Body of pancreas (tissue), 4 donors: ENCODE measurements around the gene THRA. TPM values are rescaled to one million over a fixed set of nuclear protein-coding genes. Genes with fewer than 3 reads are reported as not detected.
A peak's percentile ranks its signal among the peaks of the same experiment; 100 is the strongest.

Experiments used
- ATAC-seq: fragments of 150-250 bp; one replicate; pipeline ENCODE4 v1.9.1; 2016
- DNase-seq, 4 donors: peaks; one replicate each; pipeline ENCODE4 v3.0.0-alpha.2; 2019
- H3K27ac ChIP-seq, 4 donors: fragments of 200-600 bp; sonication (generic); 1 replicate in 3 of 4; 2 replicates in 1 of 4; pipeline versions ENCODE4 v1.5.1 to v1.6.1; 2016 to 2019; ENCODE audit warnings: mild to moderate bottlenecking in 1 of 4, mixed read lengths in 1 of 4, moderate library complexity in 1 of 4
- H3K27me3 ChIP-seq, 2 donors: fragments of 200-600 bp; sonication (generic); one replicate each; pipeline ENCODE4 v1.6.0; 2016; ENCODE audit warnings: mild to moderate bottlenecking in 1 of 2
- H3K36me3 ChIP-seq, 2 donors: fragments of 200-600 bp; sonication (generic); replicated peaks in 1 of 2; 2 replicates each; pipeline ENCODE4 v1.5.1; 2016; ENCODE audit warnings: low read depth in 2 of 2; ENCODE audit not compliant: insufficient read depth in 1 of 2
- H3K4me1 ChIP-seq: fragments of 200-600 bp; sonication (generic); one replicate; pipeline ENCODE4 v1.6.0; 2016
- H3K4me3 ChIP-seq, 2 donors: fragments of 200-600 bp; sonication (generic); 1 replicate in 1 of 2; 2 replicates in 1 of 2; pipeline ENCODE4 v1.5.1; 2016 to 2019
- H3K9me3 ChIP-seq, 3 donors: fragments of 200-600 bp; sonication (generic); 1 replicate in 2 of 3; 2 replicates in 1 of 3; pipeline ENCODE4 v1.5.1; 2016
- CTCF ChIP-seq, 7 experiments: fragments of 450-650 bp in 4 of 7; fragments of 200-600 bp in 3 of 7; sonication (generic) in 3 of 7; IDR thresholded peaks; one replicate each; pipeline ENCODE4 v1.5.1; 2016 to 2019; ENCODE audit warnings: antibody characterized with exemption in 7 of 7
- POLR2A ChIP-seq, 3 donors: fragments of 450-650 bp; IDR thresholded peaks; one replicate each; pipeline ENCODE4 v1.6.1; 2016; ENCODE audit warnings: antibody characterized with exemption in 3 of 3, mild to moderate bottlenecking in 2 of 3
- WGBS, 2 donors: methylation state at CpG; one replicate each; pipeline ENCODE4 v1.1.5; 2017; 5-methylcytosine and 5-hydroxymethylcytosine counted together
- intact Hi-C: fragments of 100-400 bp; cut with DNase I; formaldehyde crosslinking; loops from one replicate; pipeline ENCODE4 v1.15.1; 2023
- total RNA-seq, 2 donors: library from RNA; depleted of rRNA; stranded (reverse); fragments of >200 nt; gene quantifications; one replicate each; pipeline ENCODE4 v1.1.0, GENCODE V29; 2016

The THRA gene
- total RNA-seq, 2 donors from 2014 or later = 37.9 to 61.6 TPM

DNA sequence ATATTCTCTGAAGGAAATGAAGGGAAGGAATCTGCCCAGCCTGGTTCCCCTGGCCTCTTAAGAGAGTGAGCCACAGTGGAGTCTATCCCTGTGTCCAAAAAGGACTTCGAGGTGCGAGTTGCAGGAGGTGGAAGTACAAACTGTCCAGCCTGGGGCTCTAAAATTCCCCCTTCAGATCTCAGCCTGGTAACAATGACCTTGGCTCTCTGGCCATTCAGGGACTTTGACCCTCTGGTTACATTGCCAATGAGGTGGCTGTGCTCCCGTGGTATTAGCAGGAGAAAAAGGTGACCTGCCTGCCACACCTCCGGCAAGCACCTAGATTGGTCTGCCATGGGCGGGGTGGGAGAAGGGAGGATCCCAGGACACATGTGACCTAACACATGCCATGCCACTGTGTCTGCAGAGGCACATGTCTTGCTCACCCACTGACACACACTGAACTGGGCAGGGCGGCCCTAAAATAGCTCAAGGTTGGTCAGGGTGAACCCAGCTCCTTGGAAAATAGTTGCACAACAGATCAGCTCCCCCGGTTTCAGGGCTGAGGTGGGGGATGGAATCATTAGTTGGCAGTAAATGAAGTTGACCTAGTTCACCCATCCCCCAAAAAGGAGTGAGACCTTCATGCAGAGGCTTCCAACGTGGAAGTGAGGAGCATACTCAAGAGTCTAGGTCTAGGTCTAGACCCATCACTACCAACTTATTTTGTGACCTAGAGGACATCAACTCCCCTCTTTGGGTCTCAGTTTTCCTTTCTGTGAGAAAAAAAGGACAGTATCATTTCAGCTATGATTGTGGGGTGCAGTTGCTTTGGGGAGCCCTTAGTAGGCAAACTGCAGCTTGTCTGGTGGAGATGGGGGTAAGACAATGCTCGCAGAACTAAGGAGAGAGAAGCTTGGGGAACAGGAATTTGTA lies 35.4 kb downstream of the THRA start:
- DNase-seq (peak; percentile 85 to 96 (median 92)), ATAC-seq (peak; percentile 26)
- Histone ChIP-seq H3K9me3 (no peaks in the 10 kb centered on the region), H3K36me3 (peaks cover 7 to 8% of the 10 kb centered on the region in 2 donors), H3K4me3 (no peak overlapping the region), H3K27me3 (no peaks in the 10 kb centered on the region), H3K4me1 (peaks cover 84% of the 10 kb centered on the region), H3K27ac (peak overlapping the region; percentile 98 to 100 (median 99))
- intact Hi-C loops = no loop called here
- no peak for TF ChIP-seq CTCF (IDR thresholded peaks at IDR 0.05)
- peak; percentile 32 to 62 (median 48) for TF ChIP-seq POLR2A (IDR thresholded peaks at IDR 0.05)
- 5 to 17% methylated on average over 3 to 9 of the region's 9 CpGs for WGBS, 2 donors

- WGBS, 2 donors = 0 to 2% methylated on average over 22 to 51 of the region's 52 CpGs
Measured at GRCh38 chr17:40098846-40099618, 36.3 kb downstream of the THRA start.

DNA sequence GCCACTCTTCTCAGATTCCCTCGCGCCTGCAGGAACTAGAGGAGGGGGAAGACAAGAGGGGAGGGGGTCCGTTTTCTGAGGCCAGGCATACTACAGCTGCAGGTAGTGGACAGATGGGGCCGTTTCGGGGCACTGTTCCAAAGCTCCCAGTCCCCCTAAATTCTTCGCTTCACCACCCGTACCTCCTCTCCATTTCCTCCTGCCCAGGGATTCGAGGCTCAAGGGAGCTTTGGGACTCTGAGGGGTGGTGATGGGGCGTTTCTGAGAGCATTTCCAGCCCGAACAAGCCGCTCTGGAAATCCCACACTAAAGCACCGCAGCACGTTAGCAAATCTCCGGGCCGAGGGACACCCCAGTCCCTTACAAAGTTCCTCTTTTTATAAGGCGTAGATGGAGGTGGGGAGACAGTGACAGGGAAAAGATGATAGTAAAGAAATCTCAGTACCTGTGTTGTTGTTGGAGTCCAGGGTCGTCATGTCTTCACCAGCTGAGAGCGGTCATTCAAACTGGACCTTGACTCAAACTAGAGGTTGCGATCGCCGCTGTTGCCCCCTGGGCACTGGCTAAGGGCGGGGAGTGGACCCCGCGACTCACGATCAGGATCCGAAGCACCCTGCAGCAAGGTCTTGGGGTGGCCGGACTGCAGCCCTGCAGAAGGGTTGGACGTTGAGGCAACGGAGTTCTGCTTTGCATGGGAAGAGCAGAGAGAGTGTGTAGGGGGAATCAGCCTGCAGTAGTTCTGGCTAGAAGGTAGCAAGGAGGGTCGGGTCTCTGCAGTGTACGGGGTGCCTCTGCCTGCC lies 37.1 kb downstream of the THRA start:
- H3K27me3 ChIP-seq = no peaks in the 10 kb centered on the region
- 1% methylated on average over 30 to 31 of the region's 31 CpGs for WGBS, 2 donors
- peaks cover 89% of the 10 kb centered on the region for H3K4me1 ChIP-seq
- H3K9me3 ChIP-seq = no peaks in the 10 kb centered on the region
- ATAC-seq = no peak
- intact Hi-C loops = no loop called here
- peak in 1 of 4 donors; percentile 49 for DNase-seq
- TF ChIP-seq CTCF (IDR thresholded peaks at IDR 0.05) (peak in 1 of 7 experiments; percentile 14), POLR2A (IDR thresholded peaks at IDR 0.05) (peak in 1 of 3 donors; percentile 1)
- peak overlapping the region; percentile 17 to 30 for H3K4me3 ChIP-seq
- H3K27ac ChIP-seq = peak overlapping the region; percentile 98 to 100 (median 99)
- peaks cover 1 to 2% of the 10 kb centered on the region in 2 donors for H3K36me3 ChIP-seq

More at GRCh38 chr17:40098846-40099618, 36.3 kb downstream of the THRA start:
- no peaks in the 10 kb centered on the region for H3K27me3 ChIP-seq
- H3K9me3 ChIP-seq = no peaks in the 10 kb centered on the region
- DNase-seq = peak; percentile 100
- H3K4me1 ChIP-seq = peaks cover 91% of the 10 kb centered on the region
- peaks cover 2 to 8% of the 10 kb centered on the region in 2 donors for H3K36me3 ChIP-seq
- TF ChIP-seq CTCF (IDR thresholded peaks at IDR 0.05) (peak in 1 of 7 experiments; percentile 22), POLR2A (IDR thresholded peaks at IDR 0.05) (peak; percentile 98 to 99 (median 98))
- ATAC-seq = peak; percentile 71
- intact Hi-C loops = no loop called here
- peak overlapping the region; percentile 17 to 30 for H3K4me3 ChIP-seq
- H3K27ac ChIP-seq = peak overlapping the region; percentile 98 to 100 (median 99)

- Histone ChIP-seq H3K4me3 (peak within 1 kb of the TSS; percentile 17 to 30), H3K36me3 (peaks cover 0 to under 1% of the 10 kb centered on the region in 2 donors), H3K27me3 (no peaks in the 10 kb centered on the region), H3K4me1 (peaks cover 84% of the 10 kb centered on the region), H3K9me3 (no peaks in the 10 kb centered on the region), H3K27ac (peak within 1 kb of the TSS; percentile 98 to 100 (median 99))
- intact Hi-C loops = no loop called here
- TF ChIP-seq POLR2A (IDR thresholded peaks at IDR 0.05) (peak; percentile 99 to 100 (median 99)), CTCF (IDR thresholded peaks at IDR 0.05) (no peak)
- 0 to 1% methylated on average over 8 to 16 of the region's 16 CpGs for WGBS, 2 donors
- ATAC-seq (no peak), DNase-seq (no peak)
Measured at GRCh38 chr17:40100419-40100668, 37.6 kb downstream of the THRA start, which contains the start of gene NR1D1. Gene NR1D1 (minus strand): TSS chr17:40100589. CDS start chr17:40100094, 495 bp downstream.
